Liver (tissue), 9 donors: ENCODE measurements around the gene ARMC12. TPM values are rescaled to one million over a fixed set of nuclear protein-coding genes. Genes with fewer than 3 reads are reported as not detected.

Experiments used
- DNase-seq: peaks from one replicate; pipeline ENCODE4 v3.0.0-alpha.2; 2017; ENCODE audit warnings: low spot score
- H3K27ac ChIP-seq, 2 donors: one replicate each; pipeline ENCODE4 v1.7.0; 2013; ENCODE audit warnings: inconsistent platforms in 2 of 2, low read length in 2 of 2, control low read depth in 1 of 2, low read depth in 1 of 2, mild to moderate bottlenecking in 1 of 2
- H3K27me3 ChIP-seq, 4 donors: one replicate each; pipeline versions ENCODE4 v1.6.1 to v1.7.0; 2013; ENCODE audit warnings: low read length in 3 of 4, inconsistent platforms in 1 of 4, mild to moderate bottlenecking in 1 of 4, moderate library complexity in 1 of 4; ENCODE audit not compliant: control insufficient read depth in 4 of 4, insufficient read depth in 4 of 4
- H3K36me3 ChIP-seq, 4 donors: one replicate each; pipeline versions ENCODE4 v1.6.1 to v1.7.0; 2013; ENCODE audit warnings: low read length in 3 of 4, mild to moderate bottlenecking in 3 of 4, low read depth in 1 of 4, moderate library complexity in 1 of 4; ENCODE audit not compliant: control insufficient read depth in 4 of 4, insufficient read depth in 3 of 4
- H3K4me1 ChIP-seq, 4 donors: one replicate each; pipeline versions ENCODE4 v1.6.1 to v1.7.0; 2013; ENCODE audit warnings: low read length in 3 of 4, mild to moderate bottlenecking in 3 of 4, moderate library complexity in 1 of 4; ENCODE audit not compliant: control insufficient read depth in 4 of 4, insufficient read depth in 4 of 4
- H3K4me3 ChIP-seq, 3 donors: one replicate each; pipeline versions ENCODE4 v1.6.1 to v1.7.0; 2013; ENCODE audit warnings: low read length in 3 of 3, control low read depth in 1 of 3, low read depth in 1 of 3, mild to moderate bottlenecking in 1 of 3
- H3K9ac ChIP-seq, 2 donors: one replicate each; pipeline ENCODE4 v1.7.0; 2013; ENCODE audit warnings: low read length in 2 of 2, mild to moderate bottlenecking in 2 of 2, moderate library complexity in 2 of 2, control low read depth in 1 of 2, low read depth in 1 of 2
- H3K9me3 ChIP-seq, 4 donors: one replicate each; pipeline versions ENCODE4 v1.6.1 to v1.7.0; 2013; ENCODE audit warnings: low read length in 3 of 4; ENCODE audit not compliant: control insufficient read depth in 4 of 4
- ATF3 ChIP-seq: IDR thresholded peaks from 2 replicates; pipeline ENCODE4 v1.6.1; 2016; ENCODE audit warnings: antibody characterized with exemption
- CTCF ChIP-seq: fragments of 150-350 bp; IDR thresholded peaks from 2 replicates; pipeline ENCODE4 v1.5.1; 2017; ENCODE audit warnings: improper control_type of control experiment, low read depth, low read length; ENCODE audit not compliant: missing input control
- EGR1 ChIP-seq, 2 donors: IDR thresholded peaks; 2 replicates each; pipeline ENCODE4 v1.6.1; 2016 to 2018; ENCODE audit warnings: antibody characterized with exemption in 2 of 2, low read depth in 2 of 2
- FOXA1 ChIP-seq: IDR thresholded peaks from 2 replicates; pipeline ENCODE4 v1.6.1; 2016; ENCODE audit warnings: antibody characterized with exemption
- FOXA2 ChIP-seq: IDR thresholded peaks from 2 replicates; pipeline ENCODE4 v1.6.1; 2016; ENCODE audit warnings: antibody characterized with exemption
- GABPA ChIP-seq, 2 donors: IDR thresholded peaks in 1 of 2; conservative IDR thresholded peaks in 1 of 2; 2 replicates each; pipeline ENCODE4 v1.6.1; 2016; ENCODE audit warnings: antibody characterized with exemption in 2 of 2, mild to moderate bottlenecking in 1 of 2, moderate library complexity in 1 of 2
- HNF4A ChIP-seq, 2 donors: conservative IDR thresholded peaks; 2 replicates each; pipeline ENCODE4 v1.6.1; 2016; ENCODE audit warnings: antibody characterized with exemption in 2 of 2, mild to moderate bottlenecking in 2 of 2
- HNF4G ChIP-seq: IDR thresholded peaks from 2 replicates; pipeline ENCODE4 v1.6.1; 2016; ENCODE audit warnings: antibody characterized with exemption
- JUND ChIP-seq, 2 donors: IDR thresholded peaks; 2 replicates each; pipeline ENCODE4 v1.6.1; 2016; ENCODE audit warnings: antibody characterized with exemption in 2 of 2
- MAX ChIP-seq: IDR thresholded peaks from 2 replicates; pipeline ENCODE4 v1.6.1; 2016; ENCODE audit warnings: antibody characterized with exemption
- NR2F2 ChIP-seq: IDR thresholded peaks from 2 replicates; pipeline ENCODE4 v1.6.1; 2016; ENCODE audit warnings: antibody characterized with exemption
- RAD21 ChIP-seq, 2 donors: IDR thresholded peaks; 2 replicates each; pipeline ENCODE4 v1.6.1; 2016; ENCODE audit warnings: antibody characterized with exemption in 2 of 2, mild to moderate bottlenecking in 2 of 2
- REST ChIP-seq: IDR thresholded peaks from 2 replicates; pipeline ENCODE4 v1.6.1; 2016; ENCODE audit warnings: antibody characterized with exemption, mild to moderate bottlenecking
- RXRA ChIP-seq, 2 donors: IDR thresholded peaks; 2 replicates each; pipeline ENCODE4 v1.6.1; 2017 to 2018; ENCODE audit warnings: antibody characterized with exemption in 2 of 2, mild to moderate bottlenecking in 1 of 2
- SP1 ChIP-seq: IDR thresholded peaks from 2 replicates; pipeline ENCODE4 v1.6.1; 2018; ENCODE audit warnings: antibody characterized with exemption, mild to moderate bottlenecking
- TAF1 ChIP-seq: conservative IDR thresholded peaks from 2 replicates; pipeline ENCODE4 v1.6.1; 2016; ENCODE audit warnings: antibody characterized with exemption, mild to moderate bottlenecking
- YY1 ChIP-seq: IDR thresholded peaks from 2 replicates; pipeline ENCODE4 v1.6.1; 2016; ENCODE audit warnings: antibody characterized with exemption, mild to moderate bottlenecking
- ZBTB33 ChIP-seq: IDR thresholded peaks from 2 replicates; pipeline ENCODE4 v1.6.1; 2016; ENCODE audit warnings: antibody characterized with exemption
- WGBS: extraction: QIAGEN DNeasy Blood & Tissue Kit; methylation state at CpG from one replicate; pipeline ENCODE4 v1.1.7; 2013; 5-methylcytosine and 5-hydroxymethylcytosine counted together
- polyA plus RNA-seq, 2 donors: library from polyadenylated mRNA; stranded (reverse) in 1 of 2; unstranded in 1 of 2; fragments of 200-250 nt in 1 of 2; fragments of >200 nt in 1 of 2; fragmentation: Nextera tagmentation in 1 of 2; extraction: Ambion mirVana in 1 of 2; gene quantifications; one replicate each; pipeline versions ENCODE4 v1.2.1 to v1.2.3, GENCODE V29; 2013 to 2015
- total RNA-seq, 2 donors: library from RNA; depleted of rRNA; stranded (reverse); fragments of >200 nt; gene quantifications; one replicate each; pipeline ENCODE4 v1.2.3, GENCODE V29; 2014
- donor health status: healthy.
- donor health status: healthy.
- donor health status: healthy.
- donor health status: healthy.
- donor health status: healthy.

The ARMC12 gene
- total and polyA plus RNA-seq, 4 donors = 0.42 to 0.64 (median 0.43) TPM; not detected in 1

- no peak for TF ChIP-seq REST
- no peak for TF ChIP-seq RXRA (IDR thresholded peaks at IDR 0.05)
- TF ChIP-seq TAF1 = no peak
- no peak for TF ChIP-seq NR2F2
Measured at GRCh38 chr6:35742842-35743241, 6.0 kb downstream of the ARMC12 start (continued).

- no peaks in the 10 kb centered on the region for H3K27me3 ChIP-seq
- WGBS = 86% methylated on average over 7 of the region's 7 CpGs
- no peak for DNase-seq
- no peak overlapping the region for H3K9ac ChIP-seq
- peaks cover 0 to under 1% (median 0%) of the 10 kb centered on the region in 4 donors for H3K4me1 ChIP-seq
- H3K9me3 ChIP-seq = peaks cover 0 to 2% (median 0%) of the 10 kb centered on the region in 4 donors
- H3K4me3 ChIP-seq = no peak overlapping the region
- no peaks in the 10 kb centered on the region for H3K36me3 ChIP-seq
- H3K27ac ChIP-seq = no peak overlapping the region
- TF ChIP-seq FOXA1 (no peak), FOXA2 (no peak), JUND (IDR thresholded peaks at IDR 0.05) (no peak), REST (no peak), CTCF (no peak), EGR1 (IDR thresholded peaks at IDR 0.05; ENCODE audit: low read depth in 2 of 2) (no peak), ZBTB33 (no peak), HNF4G (no peak), NR2F2 (no peak), MAX (no peak), YY1 (no peak), TAF1 (no peak), SP1 (no peak), RAD21 (IDR thresholded peaks at IDR 0.05) (no peak), GABPA (IDR thresholded peaks at IDR 0.05 in 1 of 2, conservative IDR thresholded peaks at IDR 0.05 in 1 of 2) (no peak), ATF3 (no peak), HNF4A (conservative IDR thresholded peaks at IDR 0.05) (no peak), RXRA (IDR thresholded peaks at IDR 0.05) (no peak)
Measured at GRCh38 chr6:35745509-35745908, 8.7 kb downstream of the ARMC12 start.
